ENCODE measurements around the gene GALNT2. TPM values are rescaled to one million over a fixed set of nuclear protein-coding genes. Genes with fewer than 3 reads are reported as not detected.

Gene GALNT2
- total and polyA plus RNA-seq, 2 donors from 2014 or later, result 20.2 to 59.2 TPM

DNA sequence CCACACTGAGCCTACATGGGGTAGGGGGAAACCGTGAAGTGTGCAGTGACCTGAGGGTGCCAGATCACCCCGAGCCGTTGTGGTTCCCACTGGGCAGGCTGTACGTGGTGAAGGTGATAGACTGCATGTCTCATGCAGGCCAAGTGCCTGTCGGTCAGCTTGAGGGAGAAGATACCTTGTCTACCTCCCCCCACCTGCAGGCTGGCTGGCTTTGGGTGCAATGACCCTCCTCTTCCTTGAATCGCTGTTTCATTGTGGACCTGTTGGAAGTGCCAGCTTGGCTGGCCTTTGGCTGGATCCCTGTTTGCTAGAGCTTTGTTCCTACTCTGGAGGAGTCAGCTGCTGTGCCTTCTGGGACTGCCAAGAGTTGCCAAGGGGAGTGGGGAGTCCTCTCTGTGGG is 92.5 kb downstream of the GALNT2 start:
- Histone ChIP-seq H3K4me1 (ENCODE audit: control insufficient read depth in 2 of 3, insufficient read depth in 2 of 3, low read depth in 1 of 3, low read length in 3 of 3) (peaks cover 0 to 22% (median 12%) of the 10 kb centered on the region in 3 donors), H3K4me3 (ENCODE audit: low read length in 3 of 3) (no peak overlapping the region), H3K36me3 (ENCODE audit: control insufficient read depth in 2 of 3, insufficient read depth in 3 of 3, low read length in 3 of 3) (no peaks in the 10 kb centered on the region), H3K9ac (ENCODE audit: low read length in 3 of 3) (no peak overlapping the region), H3K27ac (ENCODE audit: low read depth in 2 of 2, low read length in 2 of 2) (peak overlapping the region; percentile 9 to 51), H3K27me3 (ENCODE audit: control insufficient read depth, insufficient read depth, low read length) (no peaks in the 10 kb centered on the region), H3K9me3 (ENCODE audit: control insufficient read depth in 2 of 3, insufficient read depth in 1 of 3, low read length in 3 of 3) (peaks cover 0 to 6% (median 0%) of the 10 kb centered on the region in 3 donors)
- TF ChIP-seq, protein P1, sequence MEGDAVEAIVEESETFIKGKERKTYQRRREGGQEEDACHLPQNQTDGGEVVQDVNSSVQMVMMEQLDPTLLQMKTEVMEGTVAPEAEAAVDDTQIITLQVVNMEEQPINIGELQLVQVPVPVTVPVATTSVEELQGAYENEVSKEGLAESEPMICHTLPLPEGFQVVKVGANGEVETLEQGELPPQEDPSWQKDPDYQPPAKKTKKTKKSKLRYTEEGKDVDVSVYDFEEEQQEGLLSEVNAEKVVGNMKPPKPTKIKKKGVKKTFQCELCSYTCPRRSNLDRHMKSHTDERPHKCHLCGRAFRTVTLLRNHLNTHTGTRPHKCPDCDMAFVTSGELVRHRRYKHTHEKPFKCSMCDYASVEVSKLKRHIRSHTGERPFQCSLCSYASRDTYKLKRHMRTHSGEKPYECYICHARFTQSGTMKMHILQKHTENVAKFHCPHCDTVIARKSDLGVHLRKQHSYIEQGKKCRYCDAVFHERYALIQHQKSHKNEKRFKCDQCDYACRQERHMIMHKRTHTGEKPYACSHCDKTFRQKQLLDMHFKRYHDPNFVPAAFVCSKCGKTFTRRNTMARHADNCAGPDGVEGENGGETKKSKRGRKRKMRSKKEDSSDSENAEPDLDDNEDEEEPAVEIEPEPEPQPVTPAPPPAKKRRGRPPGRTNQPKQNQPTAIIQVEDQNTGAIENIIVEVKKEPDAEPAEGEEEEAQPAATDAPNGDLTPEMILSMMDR (IDR thresholded peaks at IDR 0.05; ENCODE audit: borderline replicate concordance, extremely low read depth, insufficient read depth), result no peak
- intact Hi-C loops (cut with DNase I), result no loop called here
- FAIRE-seq (no peak), DNase-seq (no peak)

DNA sequence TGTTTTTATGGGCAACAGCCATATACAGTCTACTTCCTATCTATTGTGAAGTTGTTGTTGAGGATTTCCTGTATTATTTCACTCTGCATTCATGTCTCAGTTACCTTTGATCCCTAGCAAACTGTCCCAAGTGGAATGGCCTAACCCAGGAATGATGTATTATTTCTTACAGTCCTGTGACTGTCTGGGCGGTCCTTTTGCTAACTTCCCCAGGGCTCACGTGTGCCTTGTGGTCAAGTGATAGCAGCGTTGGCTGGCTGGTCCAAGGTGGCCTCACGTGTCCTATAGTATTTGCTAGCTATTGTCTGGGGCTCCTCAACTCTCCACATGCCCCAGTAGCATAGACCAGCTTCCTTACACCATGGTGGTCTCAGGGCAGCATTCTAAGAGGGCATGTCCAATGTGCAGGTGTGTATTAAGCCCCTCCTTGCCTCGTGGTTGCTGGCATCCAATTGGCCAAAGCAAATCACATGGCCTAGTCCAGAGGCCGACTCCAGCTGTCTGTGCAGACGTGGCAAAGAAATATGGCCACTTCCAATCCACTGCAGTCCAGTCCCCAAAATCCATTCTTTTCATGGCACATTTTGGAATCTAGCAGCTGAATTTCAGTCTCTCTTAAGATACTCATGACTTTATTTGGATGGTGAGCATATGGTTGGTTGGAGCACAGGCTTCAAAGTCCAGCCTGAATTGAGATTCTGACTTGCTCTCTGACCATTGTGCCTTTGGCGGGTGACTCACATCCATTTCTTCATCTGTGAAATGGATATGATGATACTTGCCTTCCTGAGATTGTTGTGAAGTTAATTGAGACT is 94.1 kb downstream of the GALNT2 start:
- no peaks in the 10 kb centered on the region for H3K27me3 ChIP-seq (ENCODE audit: control insufficient read depth, insufficient read depth, low read length)
- H3K36me3 ChIP-seq (ENCODE audit: control insufficient read depth in 2 of 3, insufficient read depth in 3 of 3, low read length in 3 of 3), result no peaks in the 10 kb centered on the region
- no peak overlapping the region for H3K4me3 ChIP-seq (ENCODE audit: low read length in 3 of 3)
- DNase-seq, result peak in 2 of 5 donors; percentile 26 to 34
- no peak overlapping the region for H3K27ac ChIP-seq (ENCODE audit: low read depth in 2 of 2, low read length in 2 of 2)
- no peak for FAIRE-seq
- H3K4me1 ChIP-seq (ENCODE audit: control insufficient read depth in 2 of 3, insufficient read depth in 2 of 3, low read depth in 1 of 3, low read length in 3 of 3), result peaks cover 0 to 22% (median 12%) of the 10 kb centered on the region in 3 donors
- intact Hi-C loops (cut with DNase I), result no loop called here
- no peak overlapping the region for H3K9ac ChIP-seq (ENCODE audit: low read length in 3 of 3)
- H3K9me3 ChIP-seq (ENCODE audit: control insufficient read depth in 2 of 3, insufficient read depth in 1 of 3, low read length in 3 of 3), result peaks cover 0 to 6% (median 0%) of the 10 kb centered on the region in 3 donors
- TF ChIP-seq, protein P1 (IDR thresholded peaks at IDR 0.05; ENCODE audit: borderline replicate concordance, extremely low read depth, insufficient read depth), result no peak

DNA sequence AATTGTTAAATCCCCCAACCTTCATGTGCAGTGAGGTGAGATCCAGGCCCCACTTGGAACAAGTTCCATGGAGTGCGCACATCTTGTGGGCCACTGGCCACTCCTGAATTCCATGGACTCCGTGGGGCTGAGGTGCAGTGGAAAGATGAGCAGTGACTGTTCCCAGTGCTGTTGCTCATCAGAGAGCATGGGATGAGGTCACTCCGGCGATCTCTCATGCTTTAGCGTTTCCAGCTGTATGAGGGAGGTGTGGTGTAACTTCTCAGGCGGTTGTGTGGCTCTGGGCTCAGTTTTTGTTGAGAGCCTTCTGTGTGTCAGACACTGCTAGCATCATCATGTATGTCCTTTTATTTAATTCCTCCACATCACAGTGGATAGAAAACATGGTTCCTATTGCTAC is 96.2 kb downstream of the GALNT2 start:
- intact Hi-C loops (cut with DNase I), result no loop called here
- TF ChIP-seq, protein P1 (IDR thresholded peaks at IDR 0.05; ENCODE audit: borderline replicate concordance, extremely low read depth, insufficient read depth), result no peak
- Histone ChIP-seq H3K27ac (ENCODE audit: low read depth in 2 of 2, low read length in 2 of 2) (no peak overlapping the region), H3K4me3 (ENCODE audit: low read length in 3 of 3) (no peak overlapping the region), H3K9ac (ENCODE audit: low read length in 3 of 3) (no peak overlapping the region), H3K36me3 (ENCODE audit: control insufficient read depth in 2 of 3, insufficient read depth in 3 of 3, low read length in 3 of 3) (no peaks in the 10 kb centered on the region), H3K4me1 (ENCODE audit: control insufficient read depth in 2 of 3, insufficient read depth in 2 of 3, low read depth in 1 of 3, low read length in 3 of 3) (peaks cover 0 to 20% (median 12%) of the 10 kb centered on the region in 3 donors), H3K9me3 (ENCODE audit: control insufficient read depth in 2 of 3, insufficient read depth in 1 of 3, low read length in 3 of 3) (no peaks in the 10 kb centered on the region), H3K27me3 (ENCODE audit: control insufficient read depth, insufficient read depth, low read length) (no peaks in the 10 kb centered on the region)
- FAIRE-seq (no peak), DNase-seq (peak in 1 of 5 donors; percentile 19)

All from kidney (tissue), 14 donors.